Measurements from ENCODE around the gene CRMP1. TPM values are rescaled to one million over a fixed set of nuclear protein-coding genes. Genes with fewer than 3 reads are reported as not detected.
A peak's percentile ranks its signal among the peaks of the same experiment; 100 is the strongest.

Gene CRMP1
- total and polyA plus RNA-seq, 7 experiments from 2014 or later: 0.46 TPM; not detected in 6

GRCh38 chr4:5891563-5892322, 1.1 kb downstream of the CRMP1 start:
- DNase-seq (no peak), ATAC-seq (no peak)
- no peaks in the 10 kb centered on the region for H3K4me1 ChIP-seq (ENCODE audit: control insufficient read depth in 2 of 2, insufficient read depth in 2 of 2, low read length in 2 of 2)
- H3K4me3 ChIP-seq (ENCODE audit: low read length): no peak overlapping the region
- peaks cover 0 to 14% of the 10 kb centered on the region in 2 donors for H3K27me3 ChIP-seq (ENCODE audit: control insufficient read depth in 2 of 2, insufficient read depth in 2 of 2, low read length in 2 of 2)
- ChIA-PET POLR2A (no interaction called here), CTCF (no interaction called here)
- Mint-ChIP-seq H3K9me3 (peaks cover 1 to 22% (median 6%) of the 10 kb centered on the region in 11 donors), H3K27ac (no peak overlapping the region), H3K36me3 (peaks cover 0 to 14% (median under 1%) of the 10 kb centered on the region in 5 donors), H3K4me1 (peaks cover 0 to 13% (median 9%) of the 10 kb centered on the region in 7 donors), H3K4me3 (no peak overlapping the region), H3K27me3 (peaks cover 56 to 65% (median 61%) of the 10 kb centered on the region in 5 donors)
- no peaks in the 10 kb centered on the region for H3K36me3 ChIP-seq (ENCODE audit: control insufficient read depth in 2 of 3, insufficient read depth in 3 of 3, low read length in 3 of 3)
- intact Hi-C loops (cut with micrococcal nuclease): loop anchor here in 1 of 2 donors (10.0 kb wide), 1 partner anchor 1037 kb away; the partner anchor contains the start of gene MSX1
- no peaks in the 10 kb centered on the region for H3K9me3 ChIP-seq (ENCODE audit: control insufficient read depth in 2 of 3, low read length in 3 of 3)
- H3K27ac ChIP-seq (ENCODE audit: low read depth, low read length): no peak overlapping the region

- DNase-seq (no peak), ATAC-seq (no peak)
- Histone ChIP-seq H3K4me1 (ENCODE audit: control insufficient read depth in 2 of 2, insufficient read depth in 2 of 2, low read length in 2 of 2) (no peaks in the 10 kb centered on the region), H3K4me3 (ENCODE audit: low read length) (no peak overlapping the region), H3K27me3 (ENCODE audit: control insufficient read depth in 2 of 2, insufficient read depth in 2 of 2, low read length in 2 of 2) (peaks cover 0 to 14% of the 10 kb centered on the region in 2 donors), H3K27ac (ENCODE audit: low read depth, low read length) (no peak overlapping the region), H3K9me3 (ENCODE audit: control insufficient read depth in 2 of 3, low read length in 3 of 3) (no peaks in the 10 kb centered on the region), H3K36me3 (ENCODE audit: control insufficient read depth in 2 of 3, insufficient read depth in 3 of 3, low read length in 3 of 3) (no peaks in the 10 kb centered on the region)
- Mint-ChIP-seq H3K4me1 (peaks cover 0 to 13% (median 9%) of the 10 kb centered on the region in 7 donors), H3K36me3 (peaks cover 0 to 14% (median 0%) of the 10 kb centered on the region in 5 donors), H3K9me3 (peaks cover 0 to 22% (median 7%) of the 10 kb centered on the region in 11 donors), H3K27ac (no peak overlapping the region), H3K4me3 (no peak overlapping the region), H3K27me3 (peaks cover 62 to 76% (median 65%) of the 10 kb centered on the region in 5 donors)
- intact Hi-C loops (cut with micrococcal nuclease): loop anchor here in 1 of 2 donors (10.0 kb wide), 1 partner anchor 1035 kb away; the partner anchor contains the start of gene MSX1
- POLR2A ChIA-PET: no interaction called here
- CTCF ChIA-PET: no interaction called here
Measured at GRCh38 chr4:5890063-5890727, 2.7 kb downstream of the CRMP1 start.

GRCh38 chr4:5889002-5889696, 3.7 kb downstream of the CRMP1 start:
- peak overlapping the region in 5 of 10 donors; percentile 21 to 64 (median 51) for H3K4me3 Mint-ChIP-seq
- ATAC-seq: no peak
- Histone ChIP-seq H3K4me3 (ENCODE audit: low read length) (no peak overlapping the region), H3K27me3 (ENCODE audit: control insufficient read depth in 2 of 2, insufficient read depth in 2 of 2, low read length in 2 of 2) (peaks cover 0 to 14% of the 10 kb centered on the region in 2 donors), H3K9me3 (ENCODE audit: control insufficient read depth in 2 of 3, low read length in 3 of 3) (no peaks in the 10 kb centered on the region), H3K4me1 (ENCODE audit: control insufficient read depth in 2 of 2, insufficient read depth in 2 of 2, low read length in 2 of 2) (no peaks in the 10 kb centered on the region), H3K36me3 (ENCODE audit: control insufficient read depth in 2 of 3, insufficient read depth in 3 of 3, low read length in 3 of 3) (no peaks in the 10 kb centered on the region), H3K27ac (ENCODE audit: low read depth, low read length) (no peak overlapping the region)
- DNase-seq: no peak
- no peak overlapping the region for H3K27ac Mint-ChIP-seq
- intact Hi-C loops (cut with micrococcal nuclease): no loop called here
- peaks cover 65 to 73% (median 67%) of the 10 kb centered on the region in 5 donors for H3K27me3 Mint-ChIP-seq
- ChIA-PET POLR2A (no interaction called here), CTCF (no interaction called here)
- peaks cover 0 to 13% (median 9%) of the 10 kb centered on the region in 7 donors for H3K4me1 Mint-ChIP-seq
- H3K36me3 Mint-ChIP-seq: peaks cover 0 to 14% (median 0%) of the 10 kb centered on the region in 5 donors
- peaks cover 0 to 22% (median 8%) of the 10 kb centered on the region in 11 donors for H3K9me3 Mint-ChIP-seq

GRCh38 chr4:5888222-5889001, 4.5 kb downstream of the CRMP1 start:
- Mint-ChIP-seq H3K27me3 (peaks cover 61 to 69% (median 62%) of the 10 kb centered on the region in 5 donors), H3K4me3 (peak overlapping the region in 5 of 10 donors; percentile 21 to 64 (median 51)), H3K27ac (no peak overlapping the region), H3K9me3 (peaks cover 0 to 16% (median 5%) of the 10 kb centered on the region in 11 donors), H3K36me3 (peaks cover 0 to 12% (median 0%) of the 10 kb centered on the region in 5 donors), H3K4me1 (peaks cover 0 to 12% (median 8%) of the 10 kb centered on the region in 7 donors)
- ATAC-seq (no peak), DNase-seq (no peak)
- no peaks in the 10 kb centered on the region for H3K9me3 ChIP-seq (ENCODE audit: control insufficient read depth in 2 of 3, low read length in 3 of 3)
- no peak overlapping the region for H3K27ac ChIP-seq (ENCODE audit: low read depth, low read length)
- intact Hi-C loops (cut with micrococcal nuclease): no loop called here
- H3K27me3 ChIP-seq (ENCODE audit: control insufficient read depth in 2 of 2, insufficient read depth in 2 of 2, low read length in 2 of 2): peaks cover 0 to 14% of the 10 kb centered on the region in 2 donors
- no peaks in the 10 kb centered on the region for H3K4me1 ChIP-seq (ENCODE audit: control insufficient read depth in 2 of 2, insufficient read depth in 2 of 2, low read length in 2 of 2)
- CTCF ChIA-PET: no interaction called here
- POLR2A ChIA-PET: no interaction called here
- no peaks in the 10 kb centered on the region for H3K36me3 ChIP-seq (ENCODE audit: control insufficient read depth in 2 of 3, insufficient read depth in 3 of 3, low read length in 3 of 3)
- H3K4me3 ChIP-seq (ENCODE audit: low read length): no peak overlapping the region

DNA sequence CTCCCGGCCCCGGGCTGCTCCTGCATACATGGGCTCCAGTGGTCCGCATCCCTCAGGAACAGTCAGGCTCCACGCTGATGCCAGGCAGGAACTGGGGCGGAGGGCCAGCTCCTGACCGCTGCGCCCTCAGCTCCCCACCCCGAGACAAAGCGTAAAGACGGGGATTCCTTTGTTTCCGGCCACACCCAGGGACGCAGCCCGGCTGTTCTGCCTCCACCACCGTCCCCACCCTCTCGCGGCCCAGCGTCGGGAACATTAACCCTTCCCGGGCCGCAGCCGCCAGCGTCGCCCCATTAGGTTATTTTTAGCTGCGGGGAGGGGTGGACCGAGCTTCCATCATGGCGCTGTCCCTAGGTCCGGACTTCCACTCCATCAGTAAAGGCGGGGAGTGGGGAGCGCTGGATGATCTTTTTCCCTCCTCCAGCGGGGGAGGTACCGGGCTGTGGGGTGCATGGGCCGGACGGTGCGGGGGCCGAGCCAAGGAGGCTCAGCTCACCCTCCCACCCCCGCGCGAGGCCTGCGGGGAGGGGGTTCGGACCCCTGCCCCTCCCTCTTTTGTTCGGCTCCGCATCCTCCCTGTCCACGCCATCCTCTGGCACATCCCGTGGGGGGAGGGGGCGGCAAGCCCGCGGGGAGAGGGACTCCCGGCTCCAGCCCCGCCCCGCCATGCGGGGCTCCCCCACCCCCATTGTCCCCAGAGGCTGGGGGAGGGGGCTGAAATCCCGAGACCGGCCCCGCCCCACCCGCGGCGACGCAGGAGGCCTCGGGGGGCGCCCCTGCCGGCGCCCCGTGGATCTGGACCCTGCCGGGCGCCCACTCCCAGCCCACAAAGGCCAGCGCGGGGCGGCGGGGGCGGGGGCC, 5.3 kb downstream of the CRMP1 start:
- Histone ChIP-seq H3K4me3 (ENCODE audit: low read length) (no peak overlapping the region), H3K4me1 (ENCODE audit: control insufficient read depth in 2 of 2, insufficient read depth in 2 of 2, low read length in 2 of 2) (no peaks in the 10 kb centered on the region), H3K27ac (ENCODE audit: low read depth, low read length) (no peak overlapping the region), H3K36me3 (ENCODE audit: control insufficient read depth in 2 of 3, insufficient read depth in 3 of 3, low read length in 3 of 3) (no peaks in the 10 kb centered on the region), H3K9me3 (ENCODE audit: control insufficient read depth in 2 of 3, low read length in 3 of 3) (no peaks in the 10 kb centered on the region), H3K27me3 (ENCODE audit: control insufficient read depth in 2 of 2, insufficient read depth in 2 of 2, low read length in 2 of 2) (peaks cover 0 to 14% of the 10 kb centered on the region in 2 donors)
- DNase-seq: no peak
- ATAC-seq: no peak
- H3K4me1 Mint-ChIP-seq: peaks cover 0 to 9% (median 5%) of the 10 kb centered on the region in 7 donors
- POLR2A ChIA-PET: no interaction called here
- no peak overlapping the region for H3K27ac Mint-ChIP-seq
- H3K9me3 Mint-ChIP-seq: peaks cover 0 to 13% (median 5%) of the 10 kb centered on the region in 11 donors
- H3K36me3 Mint-ChIP-seq: peaks cover 0 to 11% (median 0%) of the 10 kb centered on the region in 5 donors
- H3K27me3 Mint-ChIP-seq: peaks cover 58 to 75% (median 66%) of the 10 kb centered on the region in 5 donors
- intact Hi-C loops (cut with micrococcal nuclease): no loop called here
- peak overlapping the region in 2 of 10 donors; percentile 13 to 52 for H3K4me3 Mint-ChIP-seq
- CTCF ChIA-PET: no interaction called here
